Muscle layer of colon (tissue), 2 donors: ENCODE measurements around the gene METTL5.

Source experiments
- H3K27ac ChIP-seq: one replicate; pipeline ENCODE4 v1.7.0; 2013; ENCODE audit warnings: low read depth, mild to moderate bottlenecking, low read length, moderate library complexity
- H3K27me3 ChIP-seq, 2 donors: one replicate each; pipeline ENCODE4 v1.7.0; 2013; ENCODE audit warnings: low read length in 2 of 2, mild to moderate bottlenecking in 2 of 2; ENCODE audit not compliant: insufficient read depth in 2 of 2, control insufficient read depth in 1 of 2
- H3K36me3 ChIP-seq: one replicate; pipeline ENCODE4 v1.7.0; 2013; ENCODE audit warnings: mild to moderate bottlenecking, low read length; ENCODE audit not compliant: insufficient read depth
- H3K4me1 ChIP-seq: one replicate; pipeline ENCODE4 v1.7.0; 2013; ENCODE audit warnings: mild to moderate bottlenecking, low read length; ENCODE audit not compliant: insufficient read depth
- H3K4me3 ChIP-seq, 2 donors: one replicate each; pipeline ENCODE4 v1.7.0; 2013; ENCODE audit warnings: low read length in 2 of 2, low read depth in 1 of 2, mild to moderate bottlenecking in 1 of 2, moderate library complexity in 1 of 2
- H3K9ac ChIP-seq: one replicate; pipeline ENCODE4 v1.7.0; 2013; ENCODE audit warnings: low read length
- H3K9me3 ChIP-seq: one replicate; pipeline ENCODE4 v1.7.0; 2013; ENCODE audit warnings: mild to moderate bottlenecking, low read length
- donor health status: abdominal sarcoma.
- donor health status: Adenocarcinoma of cecum.

Gene METTL5

GRCh38 chr2:169776252-169776761 lies 48.4 kb downstream of the METTL5 start:
- H3K27ac ChIP-seq = no peak overlapping the region
- no peak overlapping the region for H3K9ac ChIP-seq
- no peaks in the 10 kb centered on the region for H3K36me3 ChIP-seq
- peaks cover 12% of the 10 kb centered on the region for H3K4me1 ChIP-seq
- H3K4me3 ChIP-seq = no peak overlapping the region
- no peaks in the 10 kb centered on the region for H3K9me3 ChIP-seq
- no peaks in the 10 kb centered on the region for H3K27me3 ChIP-seq

GRCh38 chr2:169775765-169776164 lies 48.9 kb downstream of the METTL5 start:
- Histone ChIP-seq H3K27ac (no peak overlapping the region), H3K36me3 (no peaks in the 10 kb centered on the region), H3K4me3 (no peak overlapping the region), H3K4me1 (peaks cover 12% of the 10 kb centered on the region), H3K9ac (no peak overlapping the region), H3K9me3 (no peaks in the 10 kb centered on the region), H3K27me3 (no peaks in the 10 kb centered on the region)

GRCh38 chr2:169775354-169775753 lies 49.4 kb downstream of the METTL5 start:
- Histone ChIP-seq H3K27me3 (no peaks in the 10 kb centered on the region), H3K4me3 (no peak overlapping the region), H3K27ac (no peak overlapping the region), H3K9me3 (no peaks in the 10 kb centered on the region), H3K36me3 (no peaks in the 10 kb centered on the region), H3K9ac (no peak overlapping the region), H3K4me1 (peaks cover 12% of the 10 kb centered on the region)

GRCh38 chr2:169772651-169773050 lies 52.1 kb downstream of the METTL5 start:
- H3K4me3 ChIP-seq = no peak overlapping the region
- H3K4me1 ChIP-seq = peaks cover 15% of the 10 kb centered on the region
- H3K27me3 ChIP-seq = no peaks in the 10 kb centered on the region
- H3K9ac ChIP-seq = no peak overlapping the region
- H3K9me3 ChIP-seq = no peaks in the 10 kb centered on the region
- no peak overlapping the region for H3K27ac ChIP-seq
- no peaks in the 10 kb centered on the region for H3K36me3 ChIP-seq

GRCh38 chr2:169771612-169772011 lies 53.1 kb downstream of the METTL5 start:
- H3K27me3 ChIP-seq = no peaks in the 10 kb centered on the region
- no peaks in the 10 kb centered on the region for H3K36me3 ChIP-seq

GRCh38 chr2:169771021-169771420 lies 53.7 kb downstream of the METTL5 start:
- Histone ChIP-seq H3K4me1 (peaks cover 14% of the 10 kb centered on the region), H3K4me3 (no peak overlapping the region), H3K27me3 (no peaks in the 10 kb centered on the region), H3K27ac (no peak overlapping the region), H3K9me3 (no peaks in the 10 kb centered on the region), H3K36me3 (no peaks in the 10 kb centered on the region), H3K9ac (no peak overlapping the region)

More at GRCh38 chr2:169771612-169772011, 53.1 kb downstream of the METTL5 start:
- Histone ChIP-seq H3K4me1 (peaks cover 20% of the 10 kb centered on the region), H3K9me3 (no peaks in the 10 kb centered on the region), H3K27ac (no peak overlapping the region), H3K9ac (no peak overlapping the region), H3K4me3 (no peak overlapping the region)

GRCh38 chr2:169768262-169768995 lies 56.3 kb downstream of the METTL5 start:
- H3K9me3 ChIP-seq = no peaks in the 10 kb centered on the region
- no peak overlapping the region for H3K9ac ChIP-seq
- peaks cover 10% of the 10 kb centered on the region for H3K4me1 ChIP-seq
- no peaks in the 10 kb centered on the region for H3K27me3 ChIP-seq
- no peak overlapping the region for H3K27ac ChIP-seq
- H3K36me3 ChIP-seq = no peaks in the 10 kb centered on the region
- H3K4me3 ChIP-seq = no peak overlapping the region

GRCh38 chr2:169767243-169767888 lies 57.3 kb downstream of the METTL5 start:
- Histone ChIP-seq H3K27me3 (no peaks in the 10 kb centered on the region), H3K9ac (no peak overlapping the region), H3K4me1 (peaks cover 10% of the 10 kb centered on the region), H3K36me3 (no peaks in the 10 kb centered on the region), H3K27ac (no peak overlapping the region), H3K9me3 (no peaks in the 10 kb centered on the region), H3K4me3 (no peak overlapping the region)

- no peaks in the 10 kb centered on the region for H3K9me3 ChIP-seq
Measured at GRCh38 chr2:169765523-169765922, 59.2 kb downstream of the METTL5 start.

GRCh38 chr2:169761970-169762292 lies 62.8 kb downstream of the METTL5 start:
- no peaks in the 10 kb centered on the region for H3K36me3 ChIP-seq
- no peaks in the 10 kb centered on the region for H3K9me3 ChIP-seq
- no peak overlapping the region for H3K9ac ChIP-seq
- no peaks in the 10 kb centered on the region for H3K27me3 ChIP-seq
- H3K4me3 ChIP-seq = no peak overlapping the region
- no peak overlapping the region for H3K27ac ChIP-seq
- H3K4me1 ChIP-seq = peaks cover under 1% of the 10 kb centered on the region

More at GRCh38 chr2:169765523-169765922, 59.2 kb downstream of the METTL5 start:
- Histone ChIP-seq H3K36me3 (no peaks in the 10 kb centered on the region), H3K27me3 (no peaks in the 10 kb centered on the region), H3K27ac (no peak overlapping the region), H3K4me1 (peaks cover 10% of the 10 kb centered on the region), H3K4me3 (no peak overlapping the region), H3K9ac (no peak overlapping the region)
